HG03565 (cell line): ENCODE measurements around the gene UNC119.
"Not testable (repeated sequence)": the region's sequence is repeated elsewhere in the genome, so short reads cannot be mapped to it uniquely, and the experiment has no call there.

Experiments used
- ATAC-seq: cut with Tn5 transposase; IDR thresholded peaks from one replicate; pipeline ENCODE4 v1.9.1; 2021; ENCODE audit warnings: mild to moderate bottlenecking, moderate library complexity; ENCODE audit not compliant: unreplicated experiment

The UNC119 gene

DNA sequence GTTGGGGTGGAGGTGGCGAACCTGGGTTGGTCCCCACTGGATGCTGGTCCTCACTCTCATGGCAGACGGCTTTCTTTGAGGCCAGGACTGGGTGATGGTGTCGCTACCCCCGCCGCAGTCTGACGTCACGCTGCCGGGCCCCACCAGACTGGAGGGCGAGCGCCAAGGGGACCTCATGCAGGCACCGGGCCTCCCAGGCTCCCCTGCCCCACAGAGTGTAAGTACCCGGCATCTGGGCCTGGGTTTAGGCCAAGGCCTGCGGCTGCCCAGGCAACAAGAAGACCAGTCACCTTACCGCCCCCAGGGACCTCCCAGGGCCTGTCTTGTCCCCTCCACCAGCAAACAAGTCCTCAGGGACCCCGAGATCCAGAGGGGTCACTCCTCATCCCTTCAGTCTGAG, 28.5 kb downstream of the UNC119 start:
- ATAC-seq, result no peak

DNA sequence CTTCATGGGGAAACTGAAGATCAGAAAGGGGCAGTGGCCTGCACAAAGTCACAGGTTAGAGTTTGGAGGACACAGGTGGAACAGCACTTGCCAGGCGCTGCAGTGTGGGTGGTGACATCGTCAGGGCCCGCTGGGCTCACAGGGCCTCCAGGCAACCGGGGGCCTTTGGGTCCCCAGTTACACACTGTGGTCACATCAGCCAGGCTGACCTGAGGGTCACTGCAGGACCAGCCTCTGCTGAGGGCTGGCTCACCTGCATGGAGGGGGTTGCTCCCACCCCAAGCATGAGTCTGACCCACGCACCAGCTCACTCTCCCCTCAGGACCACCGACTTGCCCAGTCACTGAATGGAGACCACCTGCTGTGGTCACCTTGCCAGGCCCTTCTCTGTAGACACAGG, 29.2 kb downstream of the UNC119 start:
- no peak for ATAC-seq

DNA sequence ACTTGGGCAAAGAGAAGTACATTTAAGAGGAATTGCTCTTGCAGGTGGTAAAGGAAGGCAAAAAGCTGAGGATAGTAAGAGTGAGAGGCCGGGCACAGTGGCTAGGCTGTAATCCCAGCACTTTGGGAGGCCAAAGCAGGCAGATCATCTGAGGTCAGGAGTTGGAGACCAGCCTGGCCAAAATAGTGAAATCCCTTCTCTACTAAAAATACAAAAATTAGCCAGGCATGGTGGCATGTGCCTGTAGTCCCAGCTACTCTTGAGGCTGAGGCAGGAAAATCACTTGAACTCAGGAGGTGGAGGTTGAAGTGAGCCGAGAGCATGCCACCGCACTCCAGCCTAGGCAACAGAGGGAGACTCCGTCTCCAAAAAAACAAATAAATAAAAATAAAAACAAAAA, 30.1 kb downstream of the UNC119 start:
- not testable (repeated sequence) for ATAC-seq

DNA sequence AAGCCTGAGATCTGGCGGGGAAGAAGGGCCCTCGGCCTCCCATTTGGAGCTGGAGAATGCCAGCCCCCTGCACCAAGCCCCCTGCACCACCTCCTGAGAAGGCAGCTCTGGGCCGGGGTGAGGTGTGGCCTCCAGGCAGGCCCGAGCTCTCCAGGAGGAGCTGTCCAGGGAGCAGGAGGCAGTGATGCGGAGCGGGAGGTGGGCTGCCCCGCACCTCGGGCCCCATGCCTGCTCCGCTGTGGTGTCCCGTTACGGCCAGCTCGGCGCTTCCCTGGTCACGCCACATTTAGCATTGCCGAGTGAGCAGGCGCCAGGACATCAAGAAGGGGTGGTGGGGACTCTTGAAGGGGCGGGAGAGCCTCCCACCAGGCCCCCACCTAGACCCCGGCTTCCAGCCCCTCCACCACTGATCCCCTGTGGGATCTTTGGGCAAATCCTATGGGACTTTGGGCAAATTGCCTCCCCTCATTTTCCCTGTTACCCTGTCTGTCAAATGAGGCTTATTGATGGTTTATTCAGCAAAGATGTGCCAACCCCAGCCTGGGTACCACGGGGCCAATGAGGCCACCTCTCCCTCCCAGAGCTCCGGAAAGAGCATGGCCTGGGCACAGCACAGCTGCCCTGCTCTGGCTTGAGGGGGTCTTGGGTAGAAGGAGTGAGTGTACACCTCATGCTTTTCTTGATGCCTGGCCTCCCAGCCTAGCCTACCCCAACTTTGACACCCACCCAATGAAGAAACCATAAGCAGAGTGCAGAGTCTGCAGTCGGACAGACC, 30.9 kb downstream of the UNC119 start:
- no peak for ATAC-seq

DNA sequence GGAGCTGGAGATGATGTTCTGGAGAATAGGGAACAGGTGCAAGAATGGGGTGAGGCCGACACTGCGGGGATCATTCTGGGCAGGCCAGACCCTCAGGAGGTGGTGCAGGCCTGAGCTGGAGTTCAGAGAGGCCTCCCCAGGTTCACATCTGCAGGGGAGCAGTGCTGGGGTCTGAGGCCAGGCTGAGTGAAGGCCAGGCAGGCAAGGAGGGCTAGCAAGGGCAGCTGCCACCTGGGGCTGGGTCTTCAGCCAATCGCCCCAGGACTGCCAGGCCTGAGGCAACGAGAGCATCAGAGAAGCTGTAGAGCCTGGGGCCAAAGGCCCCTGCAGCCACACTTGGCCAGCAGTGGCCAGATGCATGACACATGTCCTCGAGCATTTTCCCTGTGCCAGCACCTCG, 31.7 kb downstream of the UNC119 start:
- no peak for ATAC-seq

DNA sequence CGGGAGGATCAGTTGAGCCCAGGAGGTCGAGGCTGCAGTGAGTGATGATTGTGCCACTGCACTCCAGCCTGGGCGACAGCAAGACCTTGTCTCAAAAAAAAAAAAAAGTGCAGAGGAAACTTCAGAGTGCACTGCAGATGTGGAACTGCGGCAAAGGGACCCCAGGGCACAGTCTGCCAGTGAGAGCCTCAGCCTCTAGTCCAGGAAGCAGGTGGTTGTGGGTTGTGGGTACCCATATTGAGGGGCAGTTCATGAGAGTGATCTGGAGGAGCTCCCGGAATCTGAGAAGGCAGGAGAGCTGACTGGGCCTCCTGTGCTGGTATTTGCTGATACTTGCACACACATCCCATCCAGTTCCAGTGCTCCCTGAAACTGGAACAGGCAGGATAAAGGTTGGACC, 33.2 kb downstream of the UNC119 start:
- ATAC-seq, result no peak

DNA sequence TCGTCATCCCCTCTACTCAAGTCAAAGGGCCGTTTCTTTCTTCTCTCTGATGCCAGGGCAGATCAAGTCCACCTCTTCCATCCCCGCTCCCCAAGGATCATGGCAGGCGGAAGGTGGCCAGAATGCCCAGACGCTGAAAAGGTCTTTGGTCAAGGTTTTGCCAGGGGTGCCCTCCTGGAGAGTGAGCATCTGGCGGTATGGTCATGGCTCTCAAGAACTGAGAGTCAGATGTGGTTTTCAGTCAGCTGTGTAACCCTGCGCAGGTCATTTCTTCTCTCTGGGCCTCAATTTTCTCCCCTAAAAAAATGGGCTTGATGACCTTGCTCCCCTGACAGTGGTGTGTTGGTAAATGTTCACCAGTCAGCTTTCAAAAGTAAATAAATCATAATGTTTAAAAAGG, 33.8 kb downstream of the UNC119 start:
- ATAC-seq, result no peak

DNA sequence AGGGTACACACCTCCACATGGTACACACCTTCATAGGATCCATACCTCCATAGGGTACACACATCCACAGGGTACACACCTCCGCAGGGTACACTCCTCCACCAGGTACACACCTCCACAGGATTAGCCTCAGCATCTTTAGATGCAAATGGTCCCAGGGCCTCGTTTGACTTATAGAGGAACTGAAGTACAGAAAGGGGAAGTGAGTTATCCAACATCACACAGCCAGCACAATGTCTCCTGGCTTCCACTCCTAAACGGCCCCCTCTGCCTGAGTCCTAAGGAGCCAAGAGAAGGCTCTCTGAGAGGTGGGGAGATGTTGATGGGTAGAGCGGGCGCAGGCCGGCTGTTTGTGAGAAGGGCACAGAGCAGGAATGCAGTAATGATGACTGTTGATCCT, 34.3 kb downstream of the UNC119 start:
- ATAC-seq, result no peak

DNA sequence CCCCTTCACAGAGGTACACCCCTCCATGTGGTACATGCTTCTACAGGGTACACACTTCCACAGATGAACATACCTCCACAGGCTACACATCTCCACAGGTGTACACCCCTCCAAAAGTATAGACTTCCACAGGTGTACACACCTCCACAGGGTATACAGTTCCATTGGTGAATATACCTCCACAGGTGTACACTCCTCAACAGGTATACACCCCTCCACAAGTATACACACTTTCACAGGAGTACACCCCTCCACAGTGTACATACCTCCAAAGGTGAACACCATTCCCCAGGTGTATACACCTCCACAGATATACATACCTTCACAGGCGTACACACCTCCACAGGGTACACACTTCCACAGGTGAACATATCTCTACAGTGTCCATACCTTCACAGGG, 36.9 kb downstream of the UNC119 start:
- no peak for ATAC-seq

DNA sequence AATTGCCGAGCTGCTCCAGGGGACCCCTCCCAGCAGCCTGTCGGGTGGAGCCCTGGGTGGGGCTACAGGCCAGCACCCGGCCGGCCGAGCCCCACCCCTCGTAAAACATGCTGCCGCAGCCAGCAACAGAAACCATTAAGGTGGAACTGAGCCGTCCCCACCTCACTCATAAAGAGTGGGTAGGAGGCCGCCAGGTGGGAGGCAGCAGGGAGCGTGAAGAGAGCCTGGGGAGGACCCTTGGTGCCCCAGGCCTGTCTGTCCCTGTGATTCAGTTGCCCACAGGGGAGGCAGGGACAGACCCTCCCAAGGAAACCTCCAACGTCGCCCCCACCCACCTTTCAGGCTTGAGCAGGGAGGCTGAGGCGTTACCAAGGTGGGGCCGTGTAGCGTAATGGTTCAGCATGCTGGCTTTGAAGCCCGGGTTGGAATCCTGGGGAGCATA, 37.8 kb downstream of the UNC119 start:
- no peak for ATAC-seq

DNA sequence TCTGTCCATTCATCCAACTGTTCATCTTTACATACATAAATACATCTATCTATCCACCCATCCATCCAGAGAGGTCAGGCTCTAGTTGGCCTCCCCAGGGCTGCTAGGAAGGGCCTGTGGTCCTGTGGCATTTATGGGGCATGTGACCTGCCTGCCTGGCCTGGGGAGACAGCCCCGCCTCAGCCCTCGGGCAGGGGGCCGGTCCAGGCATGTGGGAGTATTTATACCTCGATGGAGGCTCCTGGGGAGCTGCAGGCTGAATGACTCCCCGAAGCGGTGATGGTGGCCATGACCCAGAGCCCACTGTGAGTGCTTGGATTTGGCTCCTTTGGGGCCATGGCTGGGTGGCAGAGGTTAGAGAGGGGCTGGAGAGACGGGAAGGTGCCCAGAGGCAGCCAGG, 38.9 kb downstream of the UNC119 start:
- no peak for ATAC-seq

DNA sequence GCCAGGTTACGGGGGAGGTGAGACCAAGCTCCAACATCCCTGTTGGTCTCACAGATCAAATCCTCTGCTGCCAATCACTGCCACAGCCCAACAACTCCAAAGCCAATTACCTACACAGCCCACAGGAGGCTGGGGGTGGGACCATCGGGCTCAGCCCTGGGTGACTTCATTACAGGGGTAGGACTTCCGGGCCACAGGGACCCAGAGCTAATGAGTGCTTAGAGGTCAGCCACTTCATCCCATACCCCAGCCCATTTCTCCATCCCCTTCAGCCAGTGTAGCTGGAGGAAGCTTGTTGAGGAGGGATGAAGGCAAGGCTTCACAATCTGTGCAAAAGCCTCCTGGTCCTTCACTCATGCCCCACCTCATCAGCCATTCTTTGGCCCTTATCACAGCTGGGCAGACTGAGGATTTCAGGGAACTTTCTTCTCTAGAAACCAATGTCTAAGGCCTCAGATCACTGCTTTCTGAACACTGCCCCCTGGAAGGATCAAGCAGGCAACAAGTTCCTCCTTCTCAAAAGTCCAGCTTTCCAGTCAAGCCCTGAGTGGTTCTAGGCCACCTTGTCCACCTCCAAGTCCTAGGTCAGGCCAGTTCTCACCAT, 40.5 kb downstream of the UNC119 start:
- no peak for ATAC-seq

DNA sequence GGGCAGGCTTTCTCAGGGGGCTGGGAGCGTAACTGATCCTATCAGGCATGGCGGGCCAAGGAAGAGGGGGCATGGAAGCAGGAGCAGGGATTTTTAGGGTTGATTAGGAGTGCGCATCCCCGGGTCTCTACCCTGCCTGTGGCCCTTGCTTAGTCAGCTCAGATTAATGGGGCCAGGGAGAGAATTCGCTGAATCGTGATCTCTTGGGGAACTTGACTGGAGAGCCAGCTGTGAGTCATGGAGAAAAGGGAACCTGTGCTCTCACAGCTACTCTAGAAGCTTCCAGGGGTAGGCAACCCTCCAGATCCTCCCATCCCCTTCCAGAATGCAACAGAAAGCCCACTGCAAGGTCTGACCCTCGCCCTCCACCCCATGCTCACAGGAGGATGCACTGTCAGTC, 42.6 kb downstream of the UNC119 start:
- ATAC-seq, result no peak

DNA sequence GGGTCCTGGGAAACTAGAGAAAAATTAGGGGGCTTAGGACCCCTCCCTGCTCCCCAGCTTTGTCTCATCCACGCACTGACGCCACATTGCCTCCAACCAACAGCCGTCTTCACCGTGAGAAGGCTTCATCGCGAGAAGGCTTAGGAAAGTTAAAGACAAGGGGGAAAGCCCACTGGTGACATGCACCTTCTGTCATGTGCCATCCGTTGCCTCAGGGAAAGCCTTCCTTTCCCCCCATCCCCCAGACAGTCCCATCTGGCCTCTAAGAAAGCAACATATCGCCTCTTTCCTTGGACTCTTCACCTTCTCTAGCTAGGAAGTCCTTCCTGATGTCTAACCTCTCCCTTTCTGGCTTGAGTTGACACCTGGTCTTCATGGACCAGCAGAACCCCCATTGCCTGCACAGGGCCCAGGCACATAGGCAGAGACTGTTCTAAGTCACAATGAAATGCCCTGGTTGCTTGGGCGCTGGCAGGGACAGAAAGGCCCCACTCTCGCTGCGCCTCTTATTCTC, 44.2 kb downstream of the UNC119 start:
- no peak for ATAC-seq

DNA sequence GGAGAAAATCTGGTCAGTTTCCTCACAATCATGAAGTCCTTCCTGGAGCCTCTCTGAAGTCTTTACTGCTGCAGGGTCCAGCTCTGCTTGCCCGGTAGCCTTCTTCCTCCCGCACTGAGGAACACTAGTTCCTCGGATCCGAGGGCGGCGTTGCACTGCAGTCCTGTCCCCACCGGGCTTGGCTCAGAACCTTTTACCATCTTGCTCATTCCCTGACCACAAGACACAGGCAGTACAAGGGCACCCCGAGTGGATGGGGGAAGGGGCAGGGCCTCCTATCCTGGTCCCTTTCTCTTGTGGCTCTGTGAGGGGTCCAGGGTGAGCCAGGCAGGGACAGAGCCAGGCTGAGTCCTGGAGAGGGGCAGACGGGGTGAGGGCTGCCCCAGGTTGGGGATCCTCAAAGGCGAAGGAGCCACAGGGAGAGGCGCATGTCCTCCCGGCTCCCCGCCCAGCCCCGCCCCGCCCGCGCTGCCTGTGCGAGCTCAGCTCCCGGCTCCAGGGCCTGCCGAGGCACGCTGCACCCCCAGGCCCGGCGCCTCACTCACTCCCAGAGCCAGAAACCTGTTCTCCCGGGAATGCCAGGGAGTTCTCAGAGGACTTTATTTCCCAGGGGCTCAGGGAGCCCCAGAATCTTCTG, 44.7 kb downstream of the UNC119 start:
- no peak for ATAC-seq

DNA sequence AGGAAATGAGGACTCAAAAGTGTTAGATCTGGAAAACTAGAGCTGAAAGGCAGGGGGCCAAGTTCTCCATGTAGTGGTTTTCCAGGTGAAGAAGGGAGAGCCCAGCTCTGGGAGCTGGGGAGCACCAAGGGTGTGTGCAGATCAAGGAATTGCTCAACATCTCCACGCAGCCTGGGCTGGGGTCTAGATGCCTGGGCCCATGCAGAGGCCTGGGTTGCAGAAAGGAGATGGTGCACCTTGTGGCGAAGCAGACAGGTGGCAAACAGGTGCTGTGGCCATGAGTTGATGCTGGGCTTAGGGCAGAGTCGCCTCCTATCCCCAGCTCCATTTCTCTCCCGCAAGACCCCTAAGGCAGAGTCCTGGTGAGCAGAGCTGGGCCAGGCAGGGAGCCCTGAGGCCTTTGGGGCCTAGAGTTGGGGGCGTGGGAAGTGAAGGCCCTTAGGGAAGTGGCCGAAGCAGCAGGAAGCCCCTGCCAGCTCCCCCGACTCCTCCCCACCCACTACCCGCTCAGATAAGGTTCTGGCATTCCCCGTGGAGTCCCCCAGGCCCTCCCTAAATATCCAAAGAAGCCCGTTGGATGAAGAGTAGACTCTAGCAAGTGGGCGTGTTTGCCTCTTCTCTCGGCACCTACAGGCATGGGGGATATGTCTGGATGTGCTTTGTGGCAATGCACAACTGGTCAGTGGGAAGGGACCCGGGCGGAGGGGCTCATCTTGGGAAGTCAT, 45.5 kb downstream of the UNC119 start:
- no peak for ATAC-seq

DNA sequence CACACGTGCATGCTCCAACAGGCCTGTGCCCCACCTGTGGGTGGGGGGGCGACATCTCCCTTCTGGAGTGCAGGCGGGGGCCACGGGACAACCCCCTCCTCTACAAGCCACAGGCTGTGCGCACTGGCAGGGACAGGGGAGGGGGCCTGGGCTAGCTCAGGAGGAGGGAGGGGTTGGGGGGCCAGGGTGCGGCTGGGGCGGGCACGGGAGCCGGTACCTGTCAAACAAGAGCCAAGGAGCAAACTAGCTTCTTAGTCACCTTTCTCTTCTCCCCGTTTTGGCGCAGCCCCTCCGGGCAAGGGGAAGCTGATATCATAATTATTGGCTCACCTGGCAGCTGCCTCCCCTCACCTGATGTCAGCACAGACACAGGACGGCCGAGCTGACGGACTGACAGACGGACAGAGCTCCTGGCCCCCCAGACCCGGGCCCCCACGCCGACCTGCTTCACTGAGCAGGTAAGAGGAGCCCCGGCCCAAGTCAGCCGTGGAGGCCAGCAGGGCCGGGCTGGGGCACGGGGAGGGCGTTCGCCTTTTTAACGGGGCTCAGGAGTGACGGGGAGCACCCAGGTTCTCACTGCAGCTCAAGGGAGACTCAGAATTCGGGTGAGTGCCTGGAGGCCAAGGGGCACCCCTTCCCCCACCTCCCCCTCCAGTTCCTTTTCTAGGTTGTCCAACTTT, 46.3 kb downstream of the UNC119 start, which contains the start of gene FOXN1:
TSS of gene FOXN1 (plus strand) at position 363 of the 680 bp plus-strand sequence. CDS start 17,622 bp downstream, outside the sequence.
- ATAC-seq, result no peak

DNA sequence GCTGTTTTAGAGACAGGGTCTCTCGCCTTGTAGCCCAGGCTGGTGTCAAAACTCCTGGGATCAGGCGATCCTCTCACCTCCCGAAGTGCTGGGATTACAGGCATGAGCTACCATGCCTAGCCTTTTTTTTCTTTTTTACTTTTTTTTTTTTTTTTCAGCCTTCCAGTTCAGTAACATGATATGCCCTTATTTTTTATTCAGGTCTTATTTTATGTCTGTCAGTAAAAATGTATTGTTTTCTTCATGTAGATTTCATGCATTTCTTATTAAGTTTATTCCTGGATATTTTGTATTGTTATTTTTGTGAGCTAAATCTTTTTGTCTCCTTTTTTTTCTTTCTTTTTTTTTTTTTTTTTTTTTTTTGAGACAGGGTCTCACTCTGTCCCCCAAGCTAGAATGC, 49.0 kb downstream of the UNC119 start:
- ATAC-seq, result no peak

DNA sequence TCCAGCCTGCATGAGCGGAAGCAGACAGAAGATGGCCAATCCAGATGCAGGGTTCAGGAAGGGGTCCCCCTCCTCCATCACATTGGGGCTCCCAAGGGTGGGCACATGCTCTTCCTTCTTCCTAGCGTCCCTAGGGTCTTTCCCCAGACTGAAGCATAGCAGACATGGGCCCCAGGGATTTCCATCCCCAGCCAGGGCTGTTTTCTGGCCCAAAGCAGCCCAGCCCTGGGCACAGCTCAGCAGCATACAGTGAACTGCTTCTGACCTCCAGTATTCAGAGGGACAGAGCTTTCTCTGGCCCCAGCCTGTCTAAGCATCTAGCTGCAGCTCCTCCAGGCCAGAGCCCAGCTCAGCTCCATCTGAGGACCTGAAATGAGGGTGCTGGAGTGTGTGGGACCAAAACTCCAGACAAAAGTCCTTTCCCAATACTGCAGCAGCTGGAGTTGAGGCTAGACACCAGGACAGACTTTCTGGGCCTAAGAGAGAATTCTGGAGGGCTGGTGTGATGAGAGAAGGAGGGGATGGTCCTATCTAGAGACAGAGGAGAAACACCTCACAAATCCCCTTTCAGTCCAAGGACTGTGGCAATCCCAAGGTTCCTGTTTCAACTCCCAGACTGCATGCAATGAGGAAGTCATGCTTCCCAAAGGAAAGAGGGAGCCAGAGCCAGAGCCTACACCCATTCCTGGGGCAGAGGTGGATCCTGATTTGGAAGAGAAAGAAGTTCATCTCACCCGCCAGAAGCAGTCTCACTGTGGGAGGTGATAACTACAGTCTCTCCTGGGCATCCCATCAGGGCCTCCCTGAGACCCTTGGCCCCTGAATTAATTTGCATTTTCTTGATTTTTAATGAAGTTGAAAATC, 50.8 kb downstream of the UNC119 start:
- ATAC-seq, result no peak
